ENCODE measurements around the gene MESP2.

The MESP2 gene

DNA sequence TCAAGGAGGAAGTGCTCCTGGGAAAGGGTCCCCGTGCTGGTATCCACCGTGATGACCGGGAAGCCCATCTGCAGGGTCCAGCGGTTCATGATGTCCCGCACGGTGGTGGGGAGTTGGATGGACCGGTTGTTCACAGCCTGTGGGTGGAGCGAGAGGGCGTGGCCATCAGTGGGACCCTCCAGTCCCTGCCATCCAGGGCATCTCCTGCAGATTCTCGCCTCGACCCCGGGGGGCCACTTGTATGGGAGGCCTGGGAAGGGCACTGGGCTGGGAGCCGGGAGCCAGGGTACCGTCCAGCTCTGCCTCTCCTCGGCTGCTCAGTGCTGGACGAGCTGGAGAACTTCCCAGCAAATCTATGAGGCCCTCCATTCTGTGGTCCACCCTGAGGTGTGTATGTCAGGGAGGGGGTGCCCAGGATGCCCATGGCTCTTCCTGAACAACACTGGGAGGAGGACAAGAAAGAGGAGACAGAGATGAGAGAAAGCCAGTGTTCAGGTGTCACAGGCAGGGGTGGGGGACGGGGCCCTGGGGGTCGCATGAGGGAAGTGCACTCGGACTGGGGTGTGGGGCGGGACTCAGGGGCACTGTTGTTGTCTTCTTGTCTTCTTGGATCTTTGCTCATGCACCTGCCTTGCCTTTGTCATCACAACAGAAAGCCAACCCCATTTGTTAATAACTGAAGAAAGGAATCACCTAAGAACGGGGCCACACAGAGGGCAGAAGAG is 25.5 kb downstream of the MESP2 start:
- DNase-seq, result no peak

- no peak for DNase-seq
Measured at GRCh38 chr15:89802231-89802928, 26.2 kb downstream of the MESP2 start.

- DNase-seq, result no peak
Measured at GRCh38 chr15:89802986-89803824, 27.1 kb downstream of the MESP2 start.

- DNase-seq, result no peak
Measured at GRCh38 chr15:89803941-89804800, 28.0 kb downstream of the MESP2 start.

DNA sequence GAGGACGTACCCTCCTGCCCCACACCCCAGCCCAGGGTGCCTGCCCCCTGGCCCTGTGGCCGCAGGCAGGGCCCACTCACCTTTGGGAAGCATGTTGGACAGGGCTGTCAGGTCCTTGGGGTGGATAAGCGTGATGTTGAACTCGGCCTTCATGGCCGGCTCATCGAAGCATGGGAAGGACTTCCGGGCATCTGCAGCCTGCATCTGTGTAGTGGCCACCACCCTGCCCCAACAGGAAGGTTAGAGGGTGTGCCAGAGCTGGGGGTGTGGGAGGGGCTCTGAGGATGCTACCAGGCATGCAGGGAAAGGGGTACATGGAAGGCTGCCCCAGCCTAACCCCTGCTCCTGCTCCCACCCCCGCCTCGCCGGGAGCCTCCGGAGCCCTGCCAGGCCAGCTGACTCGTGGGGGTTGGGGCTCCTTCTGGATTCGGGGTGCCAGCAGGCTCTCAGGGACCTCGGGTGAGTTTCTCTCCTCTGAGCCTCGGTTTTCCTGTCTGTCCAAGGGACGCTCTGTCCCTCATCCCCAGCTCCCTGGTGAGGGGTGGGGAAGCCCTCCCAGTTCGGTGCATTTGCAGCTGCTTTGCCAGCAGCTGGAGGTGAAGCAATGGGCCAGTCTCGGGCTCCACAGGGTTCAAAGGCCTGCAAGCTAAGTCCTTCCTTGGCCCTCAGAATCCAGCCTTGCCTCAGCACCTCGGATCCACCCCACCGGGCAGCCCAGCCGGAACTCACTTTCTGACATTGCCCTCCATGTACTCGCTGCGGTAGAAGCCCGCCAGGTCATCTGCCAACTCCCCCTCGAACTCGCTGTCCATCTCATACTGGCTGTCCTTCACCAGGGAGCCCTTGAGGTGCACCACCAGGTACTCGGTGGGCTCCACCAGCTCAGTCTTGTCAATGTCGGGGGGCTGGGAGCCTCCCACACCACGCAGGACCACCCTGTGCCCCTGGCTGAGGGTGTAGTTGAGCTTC is 29.4 kb downstream of the MESP2 start:
- DNase-seq, result no peak

- DNase-seq, result no peak
Measured at GRCh38 chr15:89806210-89806558, 30.1 kb downstream of the MESP2 start.

- no peak for DNase-seq
Measured at GRCh38 chr15:89806559-89807550, 30.7 kb downstream of the MESP2 start.

- no peak for DNase-seq
Measured at GRCh38 chr15:89807689-89808088, 31.6 kb downstream of the MESP2 start.

GRCh38 chr15:89808160-89808870 is 32.2 kb downstream of the MESP2 start:
- DNase-seq, result no peak

- no peak for DNase-seq
Measured at GRCh38 chr15:89809093-89809786, 33.1 kb downstream of the MESP2 start.

- DNase-seq, result no peak
Measured at GRCh38 chr15:89809787-89810148, 33.6 kb downstream of the MESP2 start.

- DNase-seq, result no peak
Measured at GRCh38 chr15:89810837-89811236, 34.7 kb downstream of the MESP2 start.

- DNase-seq, result no peak
Measured at GRCh38 chr15:89812011-89812846, 36.1 kb downstream of the MESP2 start.

GRCh38 chr15:89812847-89813320 is 36.8 kb downstream of the MESP2 start:
- no peak for DNase-seq

DNA sequence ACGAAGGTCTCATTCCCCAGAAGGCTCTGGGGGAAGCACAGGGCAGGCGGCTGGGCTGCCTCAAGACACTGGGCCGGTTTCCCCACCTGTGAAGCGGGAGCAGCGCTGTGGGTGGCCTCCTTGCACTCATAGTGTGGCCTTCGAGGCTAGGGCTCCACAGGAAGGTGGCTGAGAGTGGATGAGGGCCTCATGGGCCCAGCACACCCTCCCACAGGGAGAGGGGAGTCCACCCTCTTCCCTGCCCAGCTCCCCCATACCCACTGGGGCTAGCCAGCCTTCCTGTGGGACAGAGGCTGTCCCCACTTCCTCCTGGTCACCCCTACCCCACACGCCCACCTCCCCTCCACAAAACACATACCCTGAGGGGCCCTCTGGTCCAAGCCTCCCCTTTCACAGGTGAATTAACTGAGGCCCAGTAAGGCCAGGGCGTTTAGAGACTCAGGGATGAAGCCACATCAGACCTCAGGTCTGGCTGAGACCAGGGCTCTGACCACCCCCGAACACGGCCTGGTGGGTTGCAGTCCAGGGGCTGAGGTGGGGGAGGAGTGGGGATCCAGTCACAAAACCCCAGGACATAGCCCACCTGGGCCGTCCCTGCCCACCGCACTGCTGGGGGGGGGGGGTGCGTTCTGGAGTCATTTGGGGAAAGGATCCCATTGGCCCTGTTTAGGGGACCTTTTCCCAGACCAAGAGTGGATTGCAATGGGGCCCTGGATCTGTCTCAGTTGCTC is 37.4 kb downstream of the MESP2 start:
- DNase-seq, result no peak

All from hypothalamus (tissue), 51 donors.